Type B pancreatic cell (in vitro differentiated cells): ENCODE results near the gene DHX34. TPM values are rescaled to one million over a fixed set of nuclear protein-coding genes. Genes with fewer than 3 reads are reported as not detected.

ENCODE experiments used
- DNase-seq: peaks from one replicate; pipeline ENCODE4 v3.0.0; 2021; ENCODE audit warnings: mixed read lengths; ENCODE audit not compliant: unreplicated experiment; ENCODE audit errors: extremely low spot score
- H3K27ac Mint-ChIP-seq: 2 replicates; pipeline ENCODE4 v1.8.0; 2021; ENCODE audit warnings: mild to moderate bottlenecking, mixed read lengths
- H3K27me3 Mint-ChIP-seq: 2 replicates; pipeline ENCODE4 v1.8.0; 2021; ENCODE audit warnings: mixed read lengths
- H3K36me3 Mint-ChIP-seq: 2 replicates; pipeline ENCODE4 v1.8.0; 2021; ENCODE audit warnings: mixed read lengths
- H3K4me1 Mint-ChIP-seq: one replicate; pipeline ENCODE4 v1.8.0; 2021; ENCODE audit warnings: mixed read lengths; ENCODE audit not compliant: unreplicated experiment
- H3K4me3 Mint-ChIP-seq: 2 replicates; pipeline ENCODE4 v1.8.0; 2021; ENCODE audit warnings: mild to moderate bottlenecking, mixed read lengths
- H3K9me3 Mint-ChIP-seq: 2 replicates; pipeline ENCODE4 v1.8.0; 2021; ENCODE audit warnings: mixed read lengths
- total RNA-seq: library from RNA; stranded (reverse); gene quantifications from 2 replicates; pipeline ENCODE4 v1.2.1, GENCODE V29; 2021; ENCODE audit warnings: low replicate concordance
- TF ChIP-seq, protein P1 (sequence below): fragments of 200-600 bp; sonication (generic); conservative IDR thresholded peaks from 2 replicates; pipeline ENCODE4 v1.5.0; 2021; ENCODE audit warnings: antibody characterized with exemption, mild to moderate bottlenecking

The DHX34 gene
- total RNA-seq, 1 donor from 2014 or later, result 32.9 TPM

DNA sequence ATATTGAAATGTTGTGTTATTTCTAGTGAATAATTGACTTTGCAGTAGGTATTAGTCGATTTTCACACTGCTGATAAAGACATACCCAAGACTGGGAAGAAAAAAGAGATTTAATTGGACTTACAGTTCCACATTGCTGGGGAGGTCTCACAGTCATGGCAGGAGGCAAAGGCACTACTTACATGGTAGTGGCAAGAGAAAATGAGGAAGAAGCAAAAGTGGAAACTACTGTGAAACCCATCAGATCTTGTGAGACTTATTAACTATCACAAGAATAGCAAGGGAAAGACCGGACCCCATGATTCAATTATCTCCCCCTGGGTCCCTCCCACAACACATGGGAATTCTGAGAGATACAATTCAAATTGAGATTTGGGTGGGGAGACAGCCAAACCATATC lies 27.1 kb upstream of the DHX34 start:
- Mint-ChIP-seq H3K36me3 (no peaks in the 10 kb centered on the region), H3K27me3 (peaks cover 12% of the 10 kb centered on the region), H3K9me3 (no peaks in the 10 kb centered on the region), H3K4me1 (no peaks in the 10 kb centered on the region), H3K27ac (no peak overlapping the region), H3K4me3 (no peak overlapping the region)
- no peak for DNase-seq
- TF ChIP-seq, protein P1, sequence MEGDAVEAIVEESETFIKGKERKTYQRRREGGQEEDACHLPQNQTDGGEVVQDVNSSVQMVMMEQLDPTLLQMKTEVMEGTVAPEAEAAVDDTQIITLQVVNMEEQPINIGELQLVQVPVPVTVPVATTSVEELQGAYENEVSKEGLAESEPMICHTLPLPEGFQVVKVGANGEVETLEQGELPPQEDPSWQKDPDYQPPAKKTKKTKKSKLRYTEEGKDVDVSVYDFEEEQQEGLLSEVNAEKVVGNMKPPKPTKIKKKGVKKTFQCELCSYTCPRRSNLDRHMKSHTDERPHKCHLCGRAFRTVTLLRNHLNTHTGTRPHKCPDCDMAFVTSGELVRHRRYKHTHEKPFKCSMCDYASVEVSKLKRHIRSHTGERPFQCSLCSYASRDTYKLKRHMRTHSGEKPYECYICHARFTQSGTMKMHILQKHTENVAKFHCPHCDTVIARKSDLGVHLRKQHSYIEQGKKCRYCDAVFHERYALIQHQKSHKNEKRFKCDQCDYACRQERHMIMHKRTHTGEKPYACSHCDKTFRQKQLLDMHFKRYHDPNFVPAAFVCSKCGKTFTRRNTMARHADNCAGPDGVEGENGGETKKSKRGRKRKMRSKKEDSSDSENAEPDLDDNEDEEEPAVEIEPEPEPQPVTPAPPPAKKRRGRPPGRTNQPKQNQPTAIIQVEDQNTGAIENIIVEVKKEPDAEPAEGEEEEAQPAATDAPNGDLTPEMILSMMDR, result no peak

DNA sequence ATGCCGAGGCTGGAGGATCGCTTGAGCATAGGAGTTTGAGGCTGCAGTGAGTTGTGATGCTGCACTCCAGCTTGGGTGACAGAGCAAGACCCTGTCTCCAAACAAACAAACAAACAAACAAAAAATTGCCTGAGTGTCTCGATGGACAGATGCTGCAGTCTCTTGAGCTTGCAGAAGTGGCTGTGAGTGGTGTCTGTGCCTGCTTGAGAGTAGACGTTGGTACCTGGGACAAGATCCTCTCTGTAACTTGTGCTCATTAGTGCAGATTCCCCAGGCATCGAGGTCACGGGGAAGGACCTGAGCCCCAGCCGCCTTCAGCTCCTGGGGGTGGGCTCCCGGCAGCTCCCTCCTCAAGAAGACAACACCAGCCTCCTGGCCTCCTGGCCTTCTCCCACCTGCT lies 25.7 kb upstream of the DHX34 start:
- Mint-ChIP-seq H3K4me3 (no peak overlapping the region), H3K4me1 (no peaks in the 10 kb centered on the region)

GRCh38 chr19:47323872-47324271 lies 25.2 kb upstream of the DHX34 start:
- Mint-ChIP-seq H3K4me3 (no peak overlapping the region), H3K9me3 (no peaks in the 10 kb centered on the region), H3K27ac (no peak overlapping the region), H3K27me3 (peaks cover 12% of the 10 kb centered on the region), H3K36me3 (no peaks in the 10 kb centered on the region), H3K4me1 (no peaks in the 10 kb centered on the region)
- no peak for DNase-seq
- TF ChIP-seq, protein P1, result no peak

More for the DNA sequence above, 25.7 kb upstream of the DHX34 start:
- H3K9me3 Mint-ChIP-seq, result no peaks in the 10 kb centered on the region
- TF ChIP-seq, protein P1, result no peak
- H3K36me3 Mint-ChIP-seq, result no peaks in the 10 kb centered on the region
- no peak for DNase-seq
- no peak overlapping the region for H3K27ac Mint-ChIP-seq
- H3K27me3 Mint-ChIP-seq, result peaks cover 12% of the 10 kb centered on the region

DNA sequence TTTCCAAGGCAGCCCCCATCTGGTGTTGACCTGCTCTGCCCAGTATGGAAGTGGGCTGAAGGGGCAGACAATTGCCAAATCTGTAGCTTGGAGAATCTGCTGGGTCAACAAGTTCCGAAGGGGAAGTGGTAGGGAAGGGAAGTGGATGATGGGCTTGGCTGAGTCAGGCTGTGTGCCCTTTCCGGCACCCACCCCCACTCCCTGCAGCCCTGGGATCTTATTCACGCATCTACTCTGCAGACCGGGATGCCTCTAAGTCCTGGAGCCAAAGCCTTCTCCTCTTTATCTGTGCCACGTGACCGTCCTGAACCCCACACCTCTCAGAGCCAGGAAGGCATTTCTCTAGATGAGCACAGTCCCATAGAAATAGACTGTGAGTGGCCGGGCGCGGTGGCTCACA lies 24.6 kb upstream of the DHX34 start:
- Mint-ChIP-seq H3K4me1 (no peaks in the 10 kb centered on the region), H3K4me3 (no peak overlapping the region), H3K27me3 (peaks cover 12% of the 10 kb centered on the region), H3K9me3 (no peaks in the 10 kb centered on the region), H3K36me3 (no peaks in the 10 kb centered on the region), H3K27ac (no peak overlapping the region)
- TF ChIP-seq, protein P1, result no peak
- DNase-seq, result no peak

GRCh38 chr19:47330466-47330869 lies 18.6 kb upstream of the DHX34 start:
- TF ChIP-seq, protein P1, result no peak
- no peaks in the 10 kb centered on the region for H3K36me3 Mint-ChIP-seq
- H3K4me3 Mint-ChIP-seq, result no peak overlapping the region
- no peaks in the 10 kb centered on the region for H3K4me1 Mint-ChIP-seq
- peaks cover 10% of the 10 kb centered on the region for H3K27me3 Mint-ChIP-seq
- no peak for DNase-seq
- H3K9me3 Mint-ChIP-seq, result no peaks in the 10 kb centered on the region
- H3K27ac Mint-ChIP-seq, result no peak overlapping the region

- TF ChIP-seq, protein P1, result no peak
- peaks cover 10% of the 10 kb centered on the region for H3K27me3 Mint-ChIP-seq
- H3K27ac Mint-ChIP-seq, result no peak overlapping the region
- DNase-seq, result no peak
- no peak overlapping the region for H3K4me3 Mint-ChIP-seq
- H3K9me3 Mint-ChIP-seq, result no peaks in the 10 kb centered on the region
- no peaks in the 10 kb centered on the region for H3K4me1 Mint-ChIP-seq
- H3K36me3 Mint-ChIP-seq, result no peaks in the 10 kb centered on the region
Observed at GRCh38 chr19:47331490-47331889, 17.6 kb upstream of the DHX34 start.
